Upper lobe of right lung (tissue), 1 donor: ENCODE results near the gene FARP1. TPM values are rescaled to one million over a fixed set of nuclear protein-coding genes. Genes with fewer than 3 reads are reported as not detected.

Source experiments
- ATAC-seq: fragments of 200-7000 bp; cut with Tn5 transposase; one replicate; pipeline ENCODE4 v1.9.1; 2020; ENCODE audit warnings: mild to moderate bottlenecking, moderate library complexity
- DNase-seq: peaks from one replicate; pipeline ENCODE4 v3.0.0-alpha.2; 2020
- H3K27ac ChIP-seq: fragments of 200-600 bp; one replicate; pipeline ENCODE4 v1.8.0; 2022
- H3K27me3 ChIP-seq: fragments of 200-600 bp; one replicate; pipeline ENCODE4 v1.8.0; 2022; ENCODE audit warnings: mild to moderate bottlenecking
- H3K36me3 ChIP-seq: fragments of 200-600 bp; one replicate; pipeline ENCODE4 v1.8.0; 2022
- H3K4me1 ChIP-seq: fragments of 200-600 bp; one replicate; pipeline ENCODE4 v1.8.0; 2022
- H3K4me3 ChIP-seq: fragments of 200-600 bp; one replicate; pipeline ENCODE4 v1.8.0; 2022; ENCODE audit warnings: mild to moderate bottlenecking
- H3K9me3 ChIP-seq: fragments of 200-600 bp; one replicate; pipeline ENCODE4 v1.8.0; 2022
- intact Hi-C: fragments of 100-400 bp; cut with DNase I; formaldehyde crosslinking; loops from one replicate; pipeline ENCODE4 v1.11.0; 2022
- total RNA-seq: library from RNA; stranded (reverse); fragmentation: NEBNext Ultra II Directional; extraction: Animal tissue kit (Norgen Biotek cat#: 25700); gene quantifications from one replicate; pipeline ENCODE4 v1.2.1, GENCODE V29; 2021
- TF ChIP-seq, protein P1 (sequence below): fragments of 200-600 bp; IDR thresholded peaks from one replicate; pipeline ENCODE4 v1.8.0; 2022; ENCODE audit warnings: antibody characterized with exemption
- donor health status: DM: no; HTN: yes; CAD: no; lungs with severe emphysema.

The FARP1 gene
- total RNA-seq, 1 donor from 2014 or later, result 95.9 TPM

DNA sequence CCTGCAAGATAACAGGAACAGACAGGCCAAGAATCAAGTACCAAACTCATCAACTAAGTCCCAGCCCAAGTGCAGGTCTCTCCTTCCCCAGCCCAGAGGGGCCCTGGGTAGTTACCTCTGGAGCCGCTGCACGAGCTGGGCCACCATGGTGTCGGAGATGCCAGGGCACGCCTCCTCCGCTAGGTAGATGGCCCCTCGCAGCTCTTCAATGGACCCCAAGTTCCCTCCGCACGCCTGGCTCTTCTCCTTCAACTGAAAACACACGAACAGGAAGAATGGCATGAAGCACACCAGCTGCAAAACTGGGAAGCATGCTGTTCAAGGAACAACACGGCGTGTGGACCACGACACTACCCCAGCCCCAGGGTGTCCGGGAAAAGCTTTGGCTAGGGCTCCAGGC, 314.2 kb downstream of the FARP1 start:
- no peaks in the 10 kb centered on the region for H3K27me3 ChIP-seq
- no peak overlapping the region for H3K27ac ChIP-seq
- H3K4me1 ChIP-seq, result peaks cover 10% of the 10 kb centered on the region
- DNase-seq, result peak; percentile 33
- no peaks in the 10 kb centered on the region for H3K9me3 ChIP-seq
- intact Hi-C loops, result no loop called here
- H3K36me3 ChIP-seq, result peaks cover 73% of the 10 kb centered on the region
- TF ChIP-seq, protein P1, sequence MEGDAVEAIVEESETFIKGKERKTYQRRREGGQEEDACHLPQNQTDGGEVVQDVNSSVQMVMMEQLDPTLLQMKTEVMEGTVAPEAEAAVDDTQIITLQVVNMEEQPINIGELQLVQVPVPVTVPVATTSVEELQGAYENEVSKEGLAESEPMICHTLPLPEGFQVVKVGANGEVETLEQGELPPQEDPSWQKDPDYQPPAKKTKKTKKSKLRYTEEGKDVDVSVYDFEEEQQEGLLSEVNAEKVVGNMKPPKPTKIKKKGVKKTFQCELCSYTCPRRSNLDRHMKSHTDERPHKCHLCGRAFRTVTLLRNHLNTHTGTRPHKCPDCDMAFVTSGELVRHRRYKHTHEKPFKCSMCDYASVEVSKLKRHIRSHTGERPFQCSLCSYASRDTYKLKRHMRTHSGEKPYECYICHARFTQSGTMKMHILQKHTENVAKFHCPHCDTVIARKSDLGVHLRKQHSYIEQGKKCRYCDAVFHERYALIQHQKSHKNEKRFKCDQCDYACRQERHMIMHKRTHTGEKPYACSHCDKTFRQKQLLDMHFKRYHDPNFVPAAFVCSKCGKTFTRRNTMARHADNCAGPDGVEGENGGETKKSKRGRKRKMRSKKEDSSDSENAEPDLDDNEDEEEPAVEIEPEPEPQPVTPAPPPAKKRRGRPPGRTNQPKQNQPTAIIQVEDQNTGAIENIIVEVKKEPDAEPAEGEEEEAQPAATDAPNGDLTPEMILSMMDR, result no peak
- H3K4me3 ChIP-seq, result no peak overlapping the region
- ATAC-seq, result no peak

DNA sequence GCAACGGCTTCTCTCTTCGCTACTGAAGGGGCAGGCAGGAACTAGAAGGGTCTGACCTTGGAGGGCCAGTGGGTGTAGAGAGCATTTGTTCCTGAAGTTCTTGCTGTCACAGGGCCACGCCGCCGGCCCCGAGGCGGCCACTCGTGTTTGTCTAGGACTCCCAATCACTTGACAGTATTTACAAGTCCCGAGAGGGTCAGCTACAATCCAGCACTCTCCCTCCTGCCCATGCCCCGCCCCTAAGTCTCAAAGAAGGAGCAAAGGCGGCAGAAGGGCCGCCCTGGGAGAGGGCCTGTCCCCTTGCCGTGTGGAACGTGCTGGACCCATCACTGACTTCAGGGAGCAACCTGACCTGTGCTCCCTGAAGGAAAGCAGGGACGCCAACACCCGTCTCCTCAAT, 315.5 kb downstream of the FARP1 start:
- H3K27ac ChIP-seq, result no peak overlapping the region
- no peaks in the 10 kb centered on the region for H3K27me3 ChIP-seq
- TF ChIP-seq, protein P1, result no peak
- ATAC-seq, result peak; percentile 67
- H3K9me3 ChIP-seq, result no peaks in the 10 kb centered on the region
- H3K4me1 ChIP-seq, result peaks cover 10% of the 10 kb centered on the region
- H3K36me3 ChIP-seq, result peaks cover 70% of the 10 kb centered on the region
- DNase-seq, result peak; percentile 73
- H3K4me3 ChIP-seq, result no peak overlapping the region
- intact Hi-C loops, result no loop called here

DNA sequence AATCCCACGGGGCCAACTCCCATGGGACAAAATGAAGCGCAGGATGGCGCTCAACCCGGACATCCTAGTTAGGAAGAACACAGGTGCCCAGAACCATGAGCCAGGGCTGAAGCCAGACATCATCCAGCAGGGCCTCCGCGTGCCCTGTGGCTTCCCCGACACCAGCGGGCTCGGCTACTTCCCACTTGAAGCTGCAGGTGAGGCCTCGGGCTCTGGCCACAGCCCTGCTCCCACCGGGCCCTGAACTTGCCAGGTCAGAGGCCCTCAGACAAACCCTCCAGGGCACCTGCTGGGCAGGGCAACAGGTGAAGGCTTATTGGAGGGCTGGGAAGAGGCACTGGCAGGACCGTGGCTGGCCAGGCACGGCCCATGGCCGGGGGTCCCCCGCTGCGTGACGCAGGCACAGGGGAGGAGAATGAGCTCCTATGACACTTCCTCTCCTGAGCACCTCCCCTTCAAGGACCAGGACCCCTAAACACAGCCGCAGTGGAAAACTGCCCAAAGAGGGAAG, 316.3 kb downstream of the FARP1 start:
- H3K9me3 ChIP-seq, result no peaks in the 10 kb centered on the region
- TF ChIP-seq, protein P1, result no peak
- ATAC-seq, result no peak
- H3K4me1 ChIP-seq, result peaks cover 10% of the 10 kb centered on the region
- H3K4me3 ChIP-seq, result no peak overlapping the region
- no peak for DNase-seq
- H3K27ac ChIP-seq, result no peak overlapping the region
- peaks cover 74% of the 10 kb centered on the region for H3K36me3 ChIP-seq
- no peaks in the 10 kb centered on the region for H3K27me3 ChIP-seq
- intact Hi-C loops, result no loop called here

DNA sequence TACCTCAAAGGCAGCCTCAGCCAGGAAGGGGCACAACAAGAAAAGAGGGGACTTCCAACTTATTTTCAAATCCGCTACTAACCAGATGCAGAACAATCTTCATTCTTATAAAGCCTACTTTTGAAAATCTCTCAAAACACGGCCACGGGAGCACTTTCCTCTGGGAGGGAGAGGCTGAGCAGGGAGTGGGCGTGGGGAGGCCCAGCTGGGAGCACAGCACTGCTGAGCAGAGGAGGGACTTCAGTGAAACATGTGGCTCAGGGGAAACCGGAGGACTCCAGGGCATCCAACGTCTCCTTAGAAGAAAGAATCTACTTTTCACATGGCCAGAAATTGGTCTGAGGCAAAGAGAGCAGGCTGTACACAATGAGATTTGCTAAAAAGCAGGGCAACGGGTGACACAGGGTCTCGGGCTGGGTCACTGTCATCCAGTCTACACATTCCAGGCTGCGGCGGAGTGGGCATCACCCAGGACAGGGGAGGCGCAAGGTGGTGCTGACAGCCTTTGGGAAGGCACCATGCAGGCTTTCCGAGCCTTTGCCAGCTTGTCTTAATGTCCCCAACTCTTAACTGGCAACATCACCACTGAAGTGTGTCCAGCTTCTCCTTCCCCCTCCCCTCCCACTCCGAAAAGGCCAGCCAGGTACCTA, 317.0 kb downstream of the FARP1 start:
- Histone ChIP-seq H3K9me3 (no peaks in the 10 kb centered on the region), H3K27ac (no peak overlapping the region), H3K4me3 (no peak overlapping the region), H3K36me3 (peaks cover 76% of the 10 kb centered on the region), H3K4me1 (peaks cover 6% of the 10 kb centered on the region), H3K27me3 (no peaks in the 10 kb centered on the region)
- no peak for ATAC-seq
- no peak for DNase-seq
- TF ChIP-seq, protein P1, result no peak
- intact Hi-C loops, result no loop called here

DNA sequence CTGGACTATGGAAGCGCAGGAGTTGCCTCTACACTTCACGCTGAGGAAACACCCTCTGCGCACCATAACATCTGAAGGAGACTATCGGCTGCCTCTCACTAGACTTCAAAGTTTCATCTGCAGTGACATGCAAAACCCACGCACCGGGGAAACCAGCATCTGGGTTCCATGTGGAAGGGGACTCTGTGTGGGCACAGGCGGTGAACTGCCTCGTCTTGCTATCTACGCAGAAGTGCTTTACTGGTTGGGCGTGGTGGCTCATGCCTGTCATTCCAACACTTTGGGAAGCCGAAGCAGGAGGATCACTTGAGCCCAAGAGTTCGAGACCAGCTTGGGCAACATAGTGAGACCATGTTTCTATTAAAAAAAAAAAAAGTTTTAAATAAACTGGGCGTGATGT, 317.6 kb downstream of the FARP1 start:
- DNase-seq (no peak), ATAC-seq (peak; percentile 19)
- Histone ChIP-seq H3K27me3 (no peaks in the 10 kb centered on the region), H3K36me3 (peaks cover 81% of the 10 kb centered on the region), H3K4me1 (no peaks in the 10 kb centered on the region), H3K9me3 (no peaks in the 10 kb centered on the region), H3K27ac (no peak overlapping the region), H3K4me3 (no peak overlapping the region)
- TF ChIP-seq, protein P1, result no peak
- intact Hi-C loops, result no loop called here
